ENCODE measurements around the gene RNASE1. TPM values are rescaled to one million over a fixed set of nuclear protein-coding genes. Genes with fewer than 3 reads are reported as not detected.

RNASE1 gene
- total and polyA plus RNA-seq, 10 of the 15 experiments (the other 5 are each of a cell fraction or from before 2014, with no cell fraction given), result 0.11 to 0.72 (median 0.38) TPM; not detected in 7

DNA sequence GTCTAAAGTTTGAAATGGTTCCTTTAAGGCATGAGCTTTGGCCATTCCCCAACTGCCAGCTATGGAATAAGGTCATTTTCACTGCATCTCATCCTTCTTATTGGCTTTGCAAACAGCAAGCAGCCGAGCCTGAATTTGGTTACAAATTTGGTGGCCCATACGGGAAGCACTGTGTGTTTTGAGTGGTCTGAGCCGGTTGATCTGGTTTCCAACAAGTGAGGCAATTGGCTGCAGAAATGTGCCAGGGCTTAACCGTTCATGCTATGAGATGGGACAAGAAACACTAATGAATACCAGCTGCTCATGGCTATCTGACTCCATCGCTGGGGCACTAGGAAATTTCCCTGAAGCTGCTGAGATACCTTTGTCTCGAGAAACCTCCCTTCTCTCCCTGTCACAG lies 47.6 kb downstream of the RNASE1 start:
- H3K4me3 ChIP-seq, result no peak overlapping the region
- CTCF ChIA-PET, result interaction anchor here (0.6 to 1.0 kb wide), 6 partner anchors 9 to 244 kb away, joined by 3 to 5 read pairs (median 4); partner anchors contain the start of gene EDDM3A
- no peak overlapping the region for H3K4me2 ChIP-seq (ENCODE audit: control insufficient read depth, insufficient read depth)
- 30% methylated on average over 6 of the region's 6 CpGs for WGBS (ENCODE audit: insufficient coverage, insufficient replicate concordance, low lambda C conversion rate, missing lambda C conversion rate)
- BruUV-seq (replicated peaks), result no TSS peak
- no peak overlapping the region for H3K9ac ChIP-seq (ENCODE audit: control insufficient read depth, insufficient read depth, low read length)
- H3K4me1 ChIP-seq (ENCODE audit: control insufficient read depth, insufficient read depth, low read length), result no peaks in the 10 kb centered on the region
- SMC1A ChIA-PET (ENCODE audit: uncharacterized antibody, unreplicated experiment), result interaction anchor here (1.2 kb wide), 1 partner anchor 145 kb away, joined by 3 read pairs; no protein-coding TSS in a partner anchor
- intact Hi-C loops (cut with micrococcal nuclease; ENCODE audit: unreplicated experiment) (loop anchor here (5.0 kb wide), 1 partner anchor 58 kb away; no protein-coding TSS in a partner anchor), in situ Hi-C loops (cut with MboI) (no loop called here)
- POLR2A ChIA-PET, result no interaction called here
- ATAC-seq (no peak), FAIRE-seq (no peak), DNase-seq (ENCODE audit: low read depth, low spot score) (no peak)
- peaks cover 9% of the 10 kb centered on the region; the same call in 2 of the 3 replicates for H3K9me3 ChIP-seq (replicated peaks; ENCODE audit: control insufficient read depth, insufficient read depth, low read length)
- no peaks in the 10 kb centered on the region for H4K20me1 ChIP-seq (ENCODE audit: control insufficient read depth, insufficient read depth)
- no peaks in the 10 kb centered on the region for H3K36me3 ChIP-seq (ENCODE audit: control insufficient read depth in 2 of 2, insufficient read depth in 2 of 2, low read length in 1 of 2)
- no peaks in the 10 kb centered on the region for H3K27me3 ChIP-seq (replicated peaks in 1 of 2; ENCODE audit: control insufficient read depth in 2 of 2, insufficient read depth in 2 of 2, low read length in 1 of 2)
- RAD21 ChIA-PET (ENCODE audit: unreplicated experiment), result no interaction called here
- TF ChIP-seq, protein P1, sequence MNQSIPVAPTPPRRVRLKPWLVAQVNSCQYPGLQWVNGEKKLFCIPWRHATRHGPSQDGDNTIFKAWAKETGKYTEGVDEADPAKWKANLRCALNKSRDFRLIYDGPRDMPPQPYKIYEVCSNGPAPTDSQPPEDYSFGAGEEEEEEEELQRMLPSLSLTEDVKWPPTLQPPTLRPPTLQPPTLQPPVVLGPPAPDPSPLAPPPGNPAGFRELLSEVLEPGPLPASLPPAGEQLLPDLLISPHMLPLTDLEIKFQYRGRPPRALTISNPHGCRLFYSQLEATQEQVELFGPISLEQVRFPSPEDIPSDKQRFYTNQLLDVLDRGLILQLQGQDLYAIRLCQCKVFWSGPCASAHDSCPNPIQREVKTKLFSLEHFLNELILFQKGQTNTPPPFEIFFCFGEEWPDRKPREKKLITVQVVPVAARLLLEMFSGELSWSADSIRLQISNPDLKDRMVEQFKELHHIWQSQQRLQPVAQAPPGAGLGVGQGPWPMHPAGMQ (IDR thresholded peaks at IDR 0.05; ENCODE audit: borderline replicate concordance), result no peak
- TF ChIP-seq TCF12 (IDR thresholded peaks at IDR 0.05; ENCODE audit: low read depth, low read length) (no peak), GABPA (IDR thresholded peaks at IDR 0.05; ENCODE audit: low read depth) (no peak), NR2C2 (IDR thresholded peaks at IDR 0.05; ENCODE audit: borderline replicate concordance, control insufficient read depth, insufficient read length, low read depth) (no peak), ZNF24 (IDR thresholded peaks at IDR 0.05) (no peak), MEF2A (IDR thresholded peaks at IDR 0.05; ENCODE audit: insufficient read depth, low read depth, low read length) (no peak), BRCA1 (IDR thresholded peaks at IDR 0.05; ENCODE audit: low read depth, low read length) (no peak), ESRRA (IDR thresholded peaks at IDR 0.05; ENCODE audit: low read length) (no peak), LARP7 (IDR thresholded peaks at IDR 0.05) (no peak), ZNF217 (IDR thresholded peaks at IDR 0.05) (no peak)
- TF ChIP-seq, protein P2, sequence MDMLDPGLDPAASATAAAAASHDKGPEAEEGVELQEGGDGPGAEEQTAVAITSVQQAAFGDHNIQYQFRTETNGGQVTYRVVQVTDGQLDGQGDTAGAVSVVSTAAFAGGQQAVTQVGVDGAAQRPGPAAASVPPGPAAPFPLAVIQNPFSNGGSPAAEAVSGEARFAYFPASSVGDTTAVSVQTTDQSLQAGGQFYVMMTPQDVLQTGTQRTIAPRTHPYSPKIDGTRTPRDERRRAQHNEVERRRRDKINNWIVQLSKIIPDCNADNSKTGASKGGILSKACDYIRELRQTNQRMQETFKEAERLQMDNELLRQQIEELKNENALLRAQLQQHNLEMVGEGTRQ (IDR thresholded peaks at IDR 0.05; ENCODE audit: borderline replicate concordance, low read depth, low read length), result no peak
- H2AFZ ChIP-seq (ENCODE audit: control insufficient read depth, low read depth, low read length), result no peak overlapping the region
- no peak overlapping the region for H3K27ac ChIP-seq (ENCODE audit: control insufficient read depth, insufficient read depth)
- no peaks in the 10 kb centered on the region for H3K79me2 ChIP-seq (ENCODE audit: control insufficient read depth, insufficient read depth, low read length)

All from GM12878 (cell line).